Ishikawa (cell line): ENCODE measurements around the gene HARS2.

Experiments
- CEBPB ChIP-seq: IDR thresholded peaks from 2 replicates; pipeline ENCODE4 v1.6.1; 2012
- CREB1 ChIP-seq: IDR thresholded peaks from 2 replicates; pipeline ENCODE4 v1.6.1; 2012; ENCODE audit warnings: low read depth
- EGR1 ChIP-seq: IDR thresholded peaks from 2 replicates; pipeline ENCODE4 v1.6.1; 2012
- EP300 ChIP-seq: IDR thresholded peaks from 2 replicates; pipeline ENCODE4 v1.6.1; 2012; ENCODE audit warnings: borderline replicate concordance
- FOXM1 ChIP-seq: IDR thresholded peaks from 2 replicates; pipeline ENCODE4 v1.6.1; 2012; ENCODE audit warnings: low read depth, borderline replicate concordance
- MAX ChIP-seq: IDR thresholded peaks from 2 replicates; pipeline ENCODE4 v1.6.1; 2012
- NFIC ChIP-seq: IDR thresholded peaks from 2 replicates; pipeline ENCODE4 v1.6.1; 2012
- RAD21 ChIP-seq: IDR thresholded peaks from 2 replicates; pipeline ENCODE4 v1.6.1; 2012; ENCODE audit warnings: low read depth
- REST ChIP-seq: IDR thresholded peaks from 2 replicates; pipeline ENCODE4 v1.6.1; 2012; ENCODE audit warnings: low read depth, mild to moderate bottlenecking
- TAF1 ChIP-seq: IDR thresholded peaks from 2 replicates; pipeline ENCODE4 v1.6.1; 2012; ENCODE audit warnings: low read depth, mild to moderate bottlenecking
- TCF12 ChIP-seq: IDR thresholded peaks from 2 replicates; pipeline ENCODE4 v1.6.1; 2012; ENCODE audit warnings: low read depth
- USF1 ChIP-seq: IDR thresholded peaks from 2 replicates; pipeline ENCODE4 v1.6.1; 2012
- YY1 ChIP-seq: IDR thresholded peaks from 2 replicates; pipeline ENCODE4 v1.6.1; 2012; ENCODE audit warnings: low read depth
- ZBTB7A ChIP-seq: IDR thresholded peaks from 2 replicates; pipeline ENCODE4 v1.6.1; 2012; ENCODE audit warnings: low read depth

DNA sequence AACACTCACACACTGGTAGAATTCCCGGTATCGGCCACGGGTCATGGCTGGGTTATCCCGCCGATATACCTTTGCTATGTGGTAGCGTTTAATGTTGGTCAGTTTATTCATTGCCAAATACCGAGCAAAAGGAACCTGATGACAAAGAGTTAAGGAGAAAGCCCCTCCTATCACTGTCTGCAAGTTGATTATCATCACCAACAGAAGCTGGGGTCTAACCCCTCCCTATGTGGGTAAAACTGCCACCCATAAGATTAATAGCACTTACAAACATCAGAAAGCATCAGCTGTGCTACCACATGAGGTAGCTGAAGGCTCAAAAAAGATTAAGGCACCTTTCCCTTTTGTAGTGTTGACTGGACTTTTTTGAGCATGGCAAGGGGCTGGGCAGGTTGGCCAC lies 12.3 kb upstream of the HARS2 start:
- no peak for TF ChIP-seq REST
- no peak for TF ChIP-seq FOXM1
- no peak for TF ChIP-seq YY1
- no peak for TF ChIP-seq CREB1
- no peak for TF ChIP-seq RAD21
- no peak for TF ChIP-seq EP300
- TF ChIP-seq ZBTB7A: no peak
- no peak for TF ChIP-seq NFIC
- no peak for TF ChIP-seq USF1
- TF ChIP-seq TAF1: no peak
- no peak for TF ChIP-seq TCF12
- TF ChIP-seq CEBPB: no peak
- no peak for TF ChIP-seq MAX
- no peak for TF ChIP-seq EGR1
